Peyer's patch (tissue), 4 donors: ENCODE measurements around the gene SUMO4.

Source experiments
- CTCF ChIP-seq, 6 experiments: fragments of 450-650 bp in 4 of 6; fragments of 200-600 bp in 2 of 6; sonication (generic) in 1 of 6; IDR thresholded peaks; one replicate each; pipeline ENCODE4 v1.5.1; 2017 to 2019; ENCODE audit warnings: antibody characterized with exemption in 6 of 6, mild to moderate bottlenecking in 3 of 6, moderate library complexity in 1 of 6
- POLR2A ChIP-seq, 2 donors: fragments of 450-650 bp; IDR thresholded peaks; one replicate each; pipeline ENCODE4 v1.5.1; 2017; ENCODE audit warnings: antibody characterized with exemption in 2 of 2, mild to moderate bottlenecking in 2 of 2, moderate library complexity in 2 of 2

DNA sequence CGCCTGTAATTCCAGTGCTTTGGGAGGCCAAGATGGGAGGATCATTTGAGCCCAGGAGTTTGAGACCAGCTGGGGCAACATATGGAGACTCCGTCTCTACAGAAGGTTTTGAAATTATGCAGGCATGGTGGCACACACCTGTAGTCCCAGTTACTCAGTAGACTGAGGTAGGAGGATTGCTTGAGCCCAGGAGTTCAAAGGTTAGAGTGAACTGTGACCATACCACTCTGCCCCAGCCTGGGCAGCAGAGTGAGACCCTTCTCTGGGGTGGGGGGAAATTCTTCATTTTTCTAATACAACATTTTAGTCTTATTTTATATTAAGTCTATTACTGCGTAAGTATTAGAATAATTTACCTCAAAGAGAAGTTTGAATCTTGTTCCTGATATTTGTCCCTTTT, 20.1 kb upstream of the SUMO4 start:
- TF ChIP-seq CTCF (IDR thresholded peaks at IDR 0.05) (no peak), POLR2A (IDR thresholded peaks at IDR 0.05) (no peak)
